ENCODE measurements around the gene CEP44.
"Not testable (repeated sequence)": the region's sequence is repeated elsewhere in the genome, so short reads cannot be mapped to it uniquely, and the experiment has no call there.

CEP44 gene

DNA sequence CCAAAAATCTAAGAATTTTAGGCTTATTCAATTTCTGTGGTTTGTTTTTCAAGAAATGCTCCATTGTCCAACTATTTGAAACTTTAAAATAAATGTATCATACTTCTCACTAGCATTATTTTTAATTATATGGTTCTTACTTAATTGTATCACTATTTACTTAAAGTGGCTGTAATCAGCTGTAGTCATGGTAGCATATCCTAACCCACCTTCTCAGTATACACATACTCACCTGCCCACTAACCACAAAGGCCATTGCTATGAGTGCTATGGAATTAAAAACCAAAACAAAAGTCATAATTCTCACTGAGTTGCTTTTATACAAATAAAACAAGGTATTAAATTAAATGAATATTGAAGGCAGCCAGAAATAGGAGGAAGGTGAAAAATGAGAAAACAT lies 5.2 kb upstream of the CEP44 start:
- DNase-seq (ENCODE audit: low read depth): no peak

- no peak for DNase-seq (ENCODE audit: low read depth)
These were observed 4.1 kb upstream of the CEP44 start for GRCh38 chr4:174279433-174280155.

DNA sequence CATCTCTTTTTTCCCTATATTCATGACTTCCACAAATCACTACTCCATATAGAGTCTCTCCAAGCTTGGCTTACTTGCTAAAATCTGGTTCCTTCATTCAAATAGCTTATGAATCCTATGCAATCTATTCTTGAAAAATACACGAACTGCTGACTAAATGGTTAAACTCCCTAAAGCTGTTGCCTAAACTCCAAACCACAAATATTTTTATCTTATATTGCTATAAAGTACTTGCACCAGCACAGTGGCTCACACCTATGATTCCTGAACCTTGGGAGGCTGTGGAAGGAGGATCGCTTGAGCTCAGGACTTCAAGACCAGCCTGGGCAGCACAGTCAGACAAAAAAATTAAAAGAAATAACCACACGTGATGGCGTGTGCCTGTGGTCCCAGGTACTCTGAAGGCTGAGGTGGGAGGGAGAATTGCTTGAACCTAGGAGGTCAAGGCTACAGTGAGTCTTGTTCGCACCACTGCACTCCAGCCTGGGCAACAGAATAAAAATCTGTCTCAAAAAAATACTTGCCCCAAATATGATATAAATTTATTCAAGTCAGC lies 2.5 kb upstream of the CEP44 start:
- DNase-seq (ENCODE audit: low read depth): no peak

DNA sequence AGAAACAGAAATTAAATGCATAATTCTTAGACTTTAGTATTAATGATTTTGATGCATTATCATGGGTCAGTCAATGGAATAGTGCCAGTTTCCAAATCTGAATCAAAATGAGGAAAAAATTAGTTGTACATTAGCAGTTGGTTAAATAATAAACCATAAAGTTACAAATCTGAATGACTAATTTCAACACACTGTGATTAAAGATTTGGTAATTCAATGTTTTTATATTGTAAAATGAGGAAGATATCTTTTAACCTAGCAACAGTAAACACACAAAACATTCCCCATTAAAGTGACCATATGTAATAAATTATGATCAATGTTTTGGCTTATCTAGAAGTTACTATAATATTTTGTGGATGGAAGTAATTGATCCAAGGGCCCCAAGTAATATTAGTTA lies 1.8 kb upstream of the CEP44 start:
- no peak for DNase-seq (ENCODE audit: low read depth)

GRCh38 chr4:174282836-174283506 lies 740 bp upstream of the CEP44 start:
- DNase-seq (ENCODE audit: low read depth): peak; percentile 61

- no peak for DNase-seq (ENCODE audit: low read depth)
These were observed 776 bp downstream of the CEP44 start for GRCh38 chr4:174284487-174284886.

DNA sequence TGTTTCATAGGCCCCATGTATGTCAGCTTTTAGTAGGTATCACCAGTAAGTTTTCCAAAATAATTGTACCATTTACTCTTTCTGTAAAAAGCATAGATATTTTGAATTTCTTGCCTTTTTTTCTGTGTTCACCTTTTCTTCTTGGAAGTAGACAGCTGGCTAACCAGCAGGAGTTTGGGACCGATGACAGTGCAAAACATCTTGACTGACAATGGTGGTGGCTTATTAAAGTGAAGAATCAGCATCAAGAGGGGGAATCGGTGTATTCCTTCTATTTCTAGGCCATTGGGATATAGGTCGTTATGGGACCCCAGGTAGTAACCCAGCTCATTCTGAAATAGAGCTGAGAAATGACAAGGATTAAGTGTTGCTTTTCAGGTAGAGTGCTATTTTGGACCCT lies 3.2 kb downstream of the CEP44 start:
- no peak for DNase-seq (ENCODE audit: low read depth)

DNA sequence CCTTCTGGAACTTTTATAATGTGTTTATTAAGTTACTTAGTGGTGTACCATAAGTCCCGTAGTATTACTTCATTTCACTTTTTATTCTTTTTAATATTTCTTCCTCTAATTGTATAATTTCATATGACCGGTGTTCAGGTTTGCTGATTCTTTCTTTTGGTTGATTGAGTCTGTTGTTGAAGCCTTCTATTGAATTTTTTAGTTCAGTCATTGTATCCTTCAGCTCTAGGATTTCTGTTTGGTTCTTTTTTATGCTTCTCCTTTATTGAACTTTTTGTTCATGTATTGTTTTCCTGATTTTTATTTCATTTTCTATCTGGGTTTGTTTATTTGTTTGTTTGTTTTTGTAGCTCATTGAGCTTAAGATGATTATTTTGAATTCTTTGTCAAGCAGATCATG lies 8.8 kb downstream of the CEP44 start:
- no peak for DNase-seq (ENCODE audit: low read depth)

- not testable (repeated sequence) for DNase-seq (ENCODE audit: low read depth)
These were observed 10.9 kb downstream of the CEP44 start for GRCh38 chr4:174294641-174295040.

DNA sequence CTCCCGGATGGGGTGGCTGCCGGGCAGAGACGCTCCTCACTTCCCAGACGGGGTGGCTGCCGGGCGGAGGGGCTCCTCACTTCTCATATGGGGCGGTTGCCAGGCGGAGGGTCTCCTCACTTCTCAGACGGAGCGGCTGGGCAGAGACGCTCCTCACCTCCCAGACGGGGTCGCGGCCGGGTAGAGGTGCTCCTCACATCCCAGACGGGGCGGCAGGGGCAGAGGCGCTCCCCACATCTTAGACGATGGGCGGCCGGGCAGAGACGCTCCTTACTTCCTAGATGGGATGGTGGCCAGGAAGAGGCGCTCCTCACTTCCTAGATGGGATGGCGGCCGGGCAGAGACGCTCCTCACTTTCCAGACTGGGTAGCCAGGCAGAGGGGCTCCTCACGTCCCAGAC lies 11.4 kb downstream of the CEP44 start:
- DNase-seq (ENCODE audit: low read depth): not testable (repeated sequence)

DNA sequence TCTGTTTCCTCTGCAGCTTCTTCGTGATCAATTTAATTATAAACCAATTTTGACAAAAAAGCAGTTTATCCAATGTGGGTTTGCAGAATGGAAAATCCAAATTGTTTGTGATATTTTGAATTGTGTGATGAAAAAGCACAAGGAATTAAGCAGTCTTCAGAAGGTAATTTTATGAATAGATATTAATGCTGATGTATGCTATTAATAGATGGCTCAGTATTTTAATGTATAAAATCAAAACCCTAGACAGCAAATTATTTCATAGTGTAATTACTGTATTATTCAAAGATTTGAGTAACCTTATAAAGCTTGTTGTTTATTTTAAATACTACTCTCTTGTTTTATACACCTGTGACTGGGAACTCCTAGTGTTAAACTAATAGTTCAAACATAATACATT lies 20.0 kb downstream of the CEP44 start:
- DNase-seq (ENCODE audit: low read depth): no peak

DNA sequence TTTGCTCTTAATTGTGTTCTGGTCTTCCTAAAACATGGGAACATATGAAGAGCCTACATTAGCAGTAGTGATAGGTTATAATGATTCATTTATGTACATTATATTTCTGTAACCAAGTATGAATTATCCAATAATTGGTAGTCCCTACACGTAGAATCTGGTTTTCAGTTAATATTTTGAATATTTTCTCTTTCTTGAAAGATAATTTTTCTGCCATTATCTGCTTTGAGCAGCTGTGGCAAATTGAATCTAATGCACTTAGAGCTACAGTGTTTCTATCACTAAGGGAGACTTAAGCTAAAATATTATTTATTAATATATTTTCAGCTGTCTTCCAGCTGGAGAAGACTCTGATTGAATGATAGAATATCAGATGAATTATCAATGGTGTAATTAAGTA lies 21.0 kb downstream of the CEP44 start:
- DNase-seq (ENCODE audit: low read depth): no peak

DNA sequence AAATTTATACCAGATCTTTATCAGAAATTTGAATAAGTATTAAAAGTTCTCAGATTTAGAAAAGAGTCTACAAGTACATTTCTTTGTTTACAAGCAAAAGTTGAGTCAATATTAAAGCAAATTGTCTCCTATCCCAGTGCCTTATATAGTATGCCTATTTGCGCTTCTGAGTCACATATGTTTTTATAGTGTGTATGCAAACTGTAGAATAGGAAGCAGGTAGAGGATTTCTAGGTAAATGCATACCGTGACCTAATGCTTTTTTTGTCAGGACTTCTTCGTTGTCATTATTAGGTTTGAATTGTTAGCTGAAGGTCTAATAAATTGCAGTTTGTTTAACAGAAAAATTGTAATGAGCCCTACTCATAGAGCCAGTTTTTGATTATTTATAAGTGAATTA lies 22.2 kb downstream of the CEP44 start:
- DNase-seq (ENCODE audit: low read depth): no peak

GRCh38 chr4:174307694-174308093 lies 24.0 kb downstream of the CEP44 start:
- no peak for DNase-seq (ENCODE audit: low read depth)

DNA sequence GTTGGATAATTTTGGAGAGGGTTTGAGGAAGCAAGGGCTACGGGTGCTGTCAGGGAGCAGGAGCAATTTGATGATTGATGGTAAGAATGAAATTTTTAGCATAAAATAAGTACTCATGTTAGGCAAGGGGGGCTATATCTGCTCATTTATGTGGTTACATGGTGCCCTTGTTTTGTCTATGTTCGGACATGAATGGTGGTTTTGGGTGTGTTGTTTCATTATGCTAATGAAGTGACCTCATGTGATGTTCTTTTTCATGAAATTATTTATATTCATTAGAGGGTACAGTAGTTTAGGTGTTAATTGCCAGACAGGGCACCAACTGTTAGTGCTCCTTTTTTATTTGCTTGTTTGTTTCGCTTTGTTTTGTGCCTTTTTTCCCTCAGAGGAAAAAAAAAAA lies 29.3 kb downstream of the CEP44 start:
- no peak for DNase-seq (ENCODE audit: low read depth)

GRCh38 chr4:174314274-174314673 lies 30.6 kb downstream of the CEP44 start:
- no peak for DNase-seq (ENCODE audit: low read depth)

- no peak for DNase-seq (ENCODE audit: low read depth)
These were observed 31.1 kb downstream of the CEP44 start for GRCh38 chr4:174314770-174315169.

DNA sequence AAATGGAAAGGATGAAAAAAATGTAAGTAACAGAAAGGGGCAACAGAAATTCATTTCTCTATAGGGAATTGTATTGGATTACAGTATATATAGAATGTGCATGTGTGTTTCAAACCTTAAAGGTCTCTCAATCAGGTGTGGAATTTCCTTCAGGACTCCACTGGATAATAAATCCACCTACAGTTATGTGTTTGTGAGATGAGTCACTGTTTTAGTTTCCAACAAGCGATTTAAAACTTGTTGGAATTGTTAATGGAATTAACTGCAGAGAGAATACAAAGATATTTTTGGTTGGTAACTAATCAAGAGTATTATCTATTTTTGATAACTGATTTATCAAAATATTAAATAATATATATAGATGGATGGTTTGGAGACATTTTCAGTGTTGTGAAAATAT lies 32.8 kb downstream of the CEP44 start:
- DNase-seq (ENCODE audit: low read depth): no peak

DNA sequence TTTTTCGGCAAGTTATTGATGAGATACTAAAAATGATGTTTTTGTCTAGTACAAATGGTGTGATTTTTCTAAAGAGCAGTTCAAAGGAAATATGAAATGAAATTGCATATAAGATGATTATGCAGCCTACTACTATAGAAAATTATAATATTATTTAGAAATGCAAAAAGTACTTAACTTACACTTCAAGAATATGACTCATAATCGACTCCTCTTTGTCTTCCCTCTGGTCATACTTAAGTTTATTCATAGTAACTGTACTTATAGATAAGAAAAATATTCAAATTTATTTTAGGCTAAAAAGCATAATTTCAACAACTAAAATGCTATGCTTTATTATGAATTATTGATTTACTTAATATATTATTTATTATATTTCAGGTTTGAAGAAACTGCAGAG lies 33.2 kb downstream of the CEP44 start:
- no peak for DNase-seq (ENCODE audit: low read depth)

GRCh38 chr4:174317531-174317930 lies 33.8 kb downstream of the CEP44 start:
- no peak for DNase-seq (ENCODE audit: low read depth)

DNA sequence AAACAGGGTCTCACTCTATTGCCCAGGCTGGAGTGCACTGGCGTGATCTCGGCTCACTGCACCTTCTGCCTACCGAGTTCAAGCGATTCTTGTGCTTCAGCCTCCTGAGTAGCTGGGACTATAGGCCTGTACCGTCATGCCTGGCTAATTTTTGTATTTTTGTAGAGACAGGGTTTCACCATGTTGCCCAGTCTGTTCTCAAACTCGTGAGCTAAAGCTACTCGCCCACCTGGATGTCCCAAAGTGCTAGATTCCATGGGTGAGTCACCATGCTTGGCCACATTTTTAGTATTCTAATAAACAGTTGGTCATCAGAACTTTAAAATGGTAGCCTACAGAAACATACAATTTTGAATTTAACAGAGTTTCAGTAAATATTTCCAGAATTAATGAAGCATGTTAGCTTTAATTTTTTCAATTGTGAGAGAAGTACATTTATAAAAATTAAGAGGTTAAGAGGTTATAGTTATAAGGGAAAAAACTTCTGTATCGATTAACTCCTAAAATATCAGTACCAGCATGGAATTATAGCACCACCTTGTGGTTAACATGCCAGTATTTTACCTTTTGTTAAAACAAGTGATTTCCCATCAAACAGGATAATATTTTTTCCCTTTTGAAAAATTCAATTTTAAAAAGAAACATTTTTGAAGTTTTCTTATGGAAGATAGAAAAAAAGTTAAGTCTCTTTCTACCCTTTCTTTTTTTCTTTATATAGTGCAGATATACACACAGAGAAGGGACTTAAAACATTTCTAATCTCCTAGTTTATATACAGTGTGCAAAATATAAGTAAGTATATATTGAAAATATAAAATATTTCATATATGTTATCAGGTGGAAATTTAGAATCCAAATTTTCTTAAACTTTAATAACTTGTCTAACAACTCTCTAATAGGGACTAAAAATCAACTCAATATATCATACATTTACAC lies 35.4 kb downstream of the CEP44 start:
- DNase-seq (ENCODE audit: low read depth): no peak

DNA sequence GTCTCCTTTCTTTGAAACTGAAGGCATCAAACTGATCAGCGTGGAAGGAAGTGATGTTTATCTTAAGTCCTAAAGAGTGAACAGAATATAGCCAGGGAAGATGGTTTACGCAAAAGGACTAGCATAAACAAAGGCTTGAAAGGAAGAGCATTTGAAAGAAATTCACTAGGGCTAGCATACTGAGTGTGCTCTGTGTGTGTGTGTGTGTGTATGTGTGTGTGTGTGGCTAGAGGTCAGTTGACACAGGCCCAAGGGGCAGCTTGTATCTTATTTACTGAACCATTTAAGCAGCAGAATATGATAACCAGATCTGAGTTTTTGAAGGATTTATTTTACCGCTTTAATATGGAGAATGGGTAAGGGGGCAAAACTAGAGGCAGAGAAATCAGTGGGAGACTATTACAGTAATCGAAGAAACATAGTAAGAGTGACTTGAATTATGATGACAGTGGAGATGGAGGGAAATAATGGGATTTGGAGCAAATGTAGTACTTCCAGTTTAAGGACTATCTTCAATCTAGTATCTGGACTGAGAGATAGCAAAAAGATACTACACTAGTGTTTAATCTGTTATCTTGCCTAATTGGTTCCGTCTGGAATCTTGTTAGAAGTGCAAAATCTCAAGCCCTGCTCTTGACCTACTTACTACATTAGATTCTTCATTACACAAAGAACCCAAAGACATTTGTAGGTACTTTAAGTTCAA lies 36.9 kb downstream of the CEP44 start:
- no peak for DNase-seq (ENCODE audit: low read depth)
